Activated gamma-delta T cell (primary cell): ENCODE results near the gene PIWIL4.

ENCODE experiments used
- DNase-seq: peaks from one replicate; lab custom pipeline; 2025; lab: John Stamatoyannopoulos, UW

Gene PIWIL4

GRCh38 chr11:94662846-94663390, 95.8 kb downstream of the PIWIL4 start:
- no peak for DNase-seq

- no peak for DNase-seq
Measured at GRCh38 chr11:94664346-94664745, 97.2 kb downstream of the PIWIL4 start.

GRCh38 chr11:94665116-94665659, 98.0 kb downstream of the PIWIL4 start:
- no peak for DNase-seq

- DNase-seq = no peak
Measured at GRCh38 chr11:94666792-94667721, 99.9 kb downstream of the PIWIL4 start.

GRCh38 chr11:94668212-94668793, 101.1 kb downstream of the PIWIL4 start:
- no peak for DNase-seq

GRCh38 chr11:94669023-94669422, 101.9 kb downstream of the PIWIL4 start:
- DNase-seq = no peak
